Middle frontal gyrus (tissue), 1 donor: ENCODE measurements around the gene DBH.

Experiments used
- DNase-seq: peaks from one replicate; pipeline ENCODE4 v3.0.0-alpha.2; 2015; ENCODE audit warnings: low spot score; ENCODE audit errors: extremely low spot score

Gene DBH

GRCh38 chr9:133604214-133604613 lies 31.9 kb upstream of the DBH start:
- no peak for DNase-seq

DNA sequence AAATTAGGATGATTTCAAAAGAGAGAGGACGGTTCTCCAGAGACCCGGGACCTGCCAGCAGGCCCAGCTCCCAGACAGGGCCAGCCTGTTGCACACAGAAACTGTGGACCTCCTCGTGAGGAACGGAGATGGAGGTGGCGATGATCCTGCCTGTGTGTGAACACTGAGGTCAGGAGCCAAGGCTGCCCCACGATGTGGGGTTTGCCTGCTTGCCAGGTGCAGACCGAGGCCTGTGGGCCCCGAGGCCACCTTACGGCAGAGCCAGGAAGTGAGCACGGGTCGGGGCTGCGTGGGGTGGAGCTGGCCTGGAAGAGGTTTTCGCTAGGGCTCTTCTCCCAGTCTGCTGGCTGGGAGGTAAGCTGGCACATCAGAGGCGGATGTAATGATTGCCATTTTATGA lies 31.3 kb upstream of the DBH start:
- no peak for DNase-seq

- no peak for DNase-seq
Observed at GRCh38 chr9:133605446-133605845, 30.7 kb upstream of the DBH start.

DNA sequence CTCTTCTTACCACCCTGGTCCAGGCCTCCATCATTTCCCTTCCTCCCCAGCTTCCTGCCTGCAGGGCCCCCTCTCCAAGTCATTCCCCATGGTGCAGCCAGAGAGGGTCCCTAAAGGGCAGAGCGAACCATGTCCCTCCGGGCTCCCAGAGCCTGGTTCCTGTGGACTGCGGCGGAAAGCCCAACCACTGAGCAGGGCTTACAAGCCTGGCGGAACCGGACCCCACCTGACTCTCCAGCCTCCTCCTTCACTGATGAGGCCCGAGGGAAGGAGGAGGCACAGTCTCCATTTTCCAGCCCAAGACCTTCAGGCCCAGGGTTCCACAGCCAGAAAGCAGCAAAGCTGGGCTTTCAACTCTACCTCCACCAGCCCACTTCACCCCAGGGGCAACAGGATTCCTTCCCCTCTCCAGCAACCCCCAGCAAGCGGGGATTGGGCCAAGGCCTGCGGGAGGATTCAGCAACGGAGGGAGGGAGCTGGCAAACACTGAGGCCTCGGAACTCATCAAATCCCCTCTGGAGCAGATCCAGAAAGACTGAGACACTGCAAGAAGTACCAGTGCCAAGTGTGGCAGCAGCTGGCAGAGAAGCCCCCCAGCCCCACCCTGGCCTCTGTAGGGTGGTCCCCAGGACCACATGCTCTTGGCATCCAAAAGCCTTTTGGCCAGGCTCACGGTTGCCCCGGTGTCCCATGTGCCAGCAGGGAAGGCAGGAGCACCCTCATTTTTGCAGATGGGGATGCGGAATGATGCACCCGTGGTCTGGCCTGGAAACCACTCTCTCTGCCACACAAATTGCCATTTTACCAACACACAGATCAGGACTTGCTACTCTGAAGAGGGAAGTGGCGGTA lies 30.1 kb upstream of the DBH start:
- no peak for DNase-seq

DNA sequence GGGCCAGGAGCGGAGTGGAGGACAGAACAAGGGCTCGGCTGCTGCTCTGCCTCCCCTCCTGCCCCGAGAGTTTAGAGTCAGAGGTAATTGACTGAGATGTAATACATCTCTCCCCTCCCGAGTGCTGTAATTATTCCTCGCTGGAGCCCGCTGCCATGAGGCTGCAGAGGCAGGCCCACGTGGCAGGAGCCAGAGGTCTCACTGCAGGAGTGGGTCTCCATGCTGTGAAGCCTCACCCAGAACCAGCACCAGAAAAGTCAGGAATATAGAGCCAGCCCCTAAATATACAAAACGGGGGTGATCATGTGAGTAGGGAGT lies 29.5 kb upstream of the DBH start:
- DNase-seq = no peak

DNA sequence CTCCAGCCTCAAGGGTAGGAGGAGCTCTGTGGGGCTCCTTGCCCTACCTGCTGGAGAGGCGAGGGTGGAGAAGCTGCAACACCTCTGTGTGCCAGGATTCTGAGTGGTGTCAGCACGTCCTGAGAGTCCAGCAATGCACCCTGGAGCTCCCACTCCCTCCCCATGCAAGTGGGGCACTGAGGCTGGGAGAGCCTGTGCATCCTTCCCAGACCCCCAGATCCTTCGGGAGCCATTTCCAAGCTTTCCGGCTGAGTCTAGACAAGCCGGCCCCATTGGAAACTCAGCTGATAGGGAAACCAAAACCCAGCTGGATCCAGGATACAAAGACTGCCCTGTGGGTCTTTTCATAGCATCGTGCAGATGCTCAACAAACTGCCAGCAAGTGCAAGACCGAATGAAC lies 28.8 kb upstream of the DBH start:
- no peak for DNase-seq

DNA sequence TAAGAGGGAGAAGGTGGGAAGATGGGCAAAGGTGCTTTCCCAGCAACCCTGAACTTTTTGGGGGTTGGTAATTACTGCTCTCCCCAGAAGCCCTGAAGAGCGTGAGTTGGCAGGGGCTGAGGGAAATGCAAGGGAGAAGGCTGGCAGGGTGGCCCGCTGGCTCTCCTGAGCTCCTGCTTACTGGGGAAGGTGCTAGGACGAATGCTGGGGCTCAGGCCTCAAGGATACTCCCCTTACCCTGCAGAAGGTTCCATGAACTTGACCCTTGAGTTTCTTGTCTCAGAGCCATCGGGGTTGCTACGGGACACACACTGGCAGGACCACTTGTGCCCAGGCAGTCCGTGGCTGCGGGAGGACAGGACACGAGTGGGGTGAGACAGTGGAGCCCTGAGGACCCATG lies 28.2 kb upstream of the DBH start:
- DNase-seq = no peak

DNA sequence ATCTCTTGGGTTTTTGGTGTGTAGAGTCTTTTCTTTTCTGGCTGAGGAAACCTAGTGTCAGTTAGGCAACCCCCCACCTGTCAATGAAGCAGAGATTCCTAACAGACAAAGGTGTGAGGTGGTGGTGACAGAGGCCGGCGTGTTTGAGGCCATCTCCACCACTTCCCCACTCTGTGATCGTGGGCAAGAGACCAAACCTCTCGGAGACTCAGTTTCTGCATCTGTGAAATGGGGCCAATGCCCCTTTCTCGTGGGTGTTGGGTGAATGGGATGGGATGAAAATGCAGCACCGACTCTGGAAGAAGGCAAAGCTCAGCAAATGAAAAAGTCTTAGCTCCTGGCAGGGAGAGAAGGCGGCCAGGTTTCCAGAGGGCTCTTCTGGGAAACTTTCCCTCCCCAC lies 27.8 kb upstream of the DBH start:
- DNase-seq = no peak

DNA sequence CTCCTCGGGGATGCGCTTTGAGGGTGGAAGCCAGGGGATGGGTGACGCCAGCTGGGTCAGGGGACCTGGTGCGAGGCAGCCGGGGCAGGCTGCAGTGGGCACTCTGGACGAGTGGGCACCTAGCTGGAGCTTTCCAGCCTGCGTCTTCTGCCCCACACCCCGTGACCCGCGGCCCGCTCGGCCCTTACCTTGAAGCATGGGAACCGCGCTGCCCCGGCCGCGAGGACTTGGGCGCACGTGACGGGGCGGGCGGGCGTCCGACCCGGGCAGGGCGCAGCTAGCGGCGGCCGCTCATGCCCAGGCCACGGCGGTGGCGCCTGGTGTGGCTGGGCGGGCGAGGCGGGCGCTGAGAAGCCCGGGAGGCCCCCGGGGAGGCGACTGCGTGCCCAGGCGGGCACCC lies 27.3 kb upstream of the DBH start:
- DNase-seq = no peak

DNA sequence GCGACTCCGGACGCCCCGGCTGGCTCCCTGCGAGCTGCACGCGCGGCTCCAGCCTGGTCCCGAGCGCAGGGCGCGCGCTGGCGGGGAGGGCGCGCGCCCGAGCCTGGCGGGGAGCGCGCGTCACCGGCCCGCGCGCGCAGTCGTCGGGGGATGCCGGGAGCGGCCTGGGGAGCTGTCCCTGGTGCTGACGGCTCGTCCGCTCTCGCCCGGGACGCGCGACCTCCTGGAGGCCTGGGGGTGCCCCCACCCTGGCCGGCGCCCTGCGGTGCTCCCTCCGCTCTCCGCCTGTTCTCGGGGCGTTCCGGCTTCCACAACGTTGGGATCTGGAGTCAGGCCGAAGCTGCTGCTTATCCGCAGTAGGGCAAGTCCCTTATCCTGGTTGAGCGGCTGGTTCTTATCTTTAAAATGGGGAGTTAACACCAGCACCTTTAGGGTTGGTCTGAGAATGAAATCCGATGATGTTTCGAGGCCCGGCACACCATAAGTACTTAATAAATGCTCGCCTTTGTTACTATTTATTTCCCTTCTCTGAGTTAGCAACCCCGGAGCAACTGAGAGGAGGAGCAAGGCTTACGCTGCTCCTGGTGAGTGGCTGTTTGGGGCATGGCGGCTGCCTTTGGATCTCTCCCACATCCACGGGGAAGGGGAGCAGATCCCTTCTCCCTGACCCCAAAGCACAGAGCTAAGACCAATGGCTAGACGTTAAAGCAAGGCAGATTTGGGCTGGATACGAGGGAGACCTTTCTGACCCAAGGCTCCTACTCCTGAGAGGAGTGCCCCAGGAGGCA lies 26.7 kb upstream of the DBH start, which contains the start of gene FAM163B:
Gene FAM163B (minus strand): TSS at position 79 of the 788 bp plus-strand sequence. CDS start 29,166 bp downstream, outside the sequence.
- no peak for DNase-seq

- no peak for DNase-seq
Observed at GRCh38 chr9:133610845-133611244, 25.3 kb upstream of the DBH start.

DNA sequence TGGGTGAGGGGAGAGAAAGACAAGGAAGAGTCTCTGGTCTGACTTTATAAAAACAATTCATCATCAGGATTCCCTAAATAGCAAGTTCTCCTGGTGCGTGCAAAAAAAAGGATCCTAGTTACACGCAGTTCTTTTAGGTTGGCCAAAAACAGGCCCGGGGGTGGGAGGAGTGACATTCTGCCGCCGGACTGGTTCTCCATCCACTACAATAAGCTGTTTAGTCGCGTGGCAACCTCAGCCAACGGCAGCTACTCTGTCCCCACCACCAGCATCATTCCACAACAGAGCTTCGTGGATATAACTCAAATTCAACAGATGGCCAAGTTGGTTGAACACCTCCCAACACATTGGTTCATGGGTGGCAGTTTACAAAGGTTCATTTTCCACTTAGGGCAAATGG lies 24.1 kb upstream of the DBH start:
- no peak for DNase-seq

- no peak for DNase-seq
Observed at GRCh38 chr9:133612816-133613215, 23.3 kb upstream of the DBH start.

DNA sequence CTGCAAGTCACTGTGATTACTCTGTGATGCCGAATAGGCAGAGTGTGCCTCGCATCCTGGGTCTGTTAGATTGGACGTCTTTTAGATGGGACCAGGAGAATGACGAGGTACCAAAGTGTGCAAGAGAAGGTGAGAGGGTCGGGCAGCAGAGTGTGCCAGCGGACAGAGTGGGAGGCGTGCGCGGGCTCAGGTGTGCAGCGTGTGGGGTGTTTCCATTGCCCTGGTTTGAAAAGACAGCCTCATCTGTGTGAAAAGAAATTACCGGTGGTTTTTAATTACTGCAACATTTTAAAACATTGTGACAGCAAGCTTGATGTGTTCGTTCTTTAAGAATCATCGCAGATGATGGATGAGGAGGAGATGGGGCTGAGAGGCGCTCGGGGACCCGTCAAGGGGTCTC lies 22.7 kb upstream of the DBH start:
- DNase-seq = no peak

DNA sequence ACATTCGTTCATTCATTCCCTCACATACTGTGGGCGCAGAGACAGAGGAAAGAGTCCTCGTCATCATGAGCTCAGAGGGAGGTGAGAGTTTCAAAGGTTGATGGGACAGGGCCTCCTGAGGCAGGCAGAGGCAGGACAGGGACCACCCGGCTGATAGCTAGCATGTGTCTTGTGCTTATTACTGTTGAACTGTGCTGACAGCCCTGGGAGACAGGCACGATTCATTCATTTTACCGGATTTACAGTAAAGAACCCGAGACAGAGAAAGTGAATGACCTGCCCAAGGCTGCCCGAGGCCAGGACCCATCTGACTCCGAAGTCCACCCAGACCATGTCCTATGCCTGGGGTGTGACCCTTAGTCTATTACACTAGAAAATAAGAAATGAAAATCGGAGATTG lies 22.1 kb upstream of the DBH start:
- DNase-seq = no peak

GRCh38 chr9:133614678-133615077 lies 21.5 kb upstream of the DBH start:
- no peak for DNase-seq

GRCh38 chr9:133615186-133615585 lies 21.0 kb upstream of the DBH start:
- no peak for DNase-seq

DNA sequence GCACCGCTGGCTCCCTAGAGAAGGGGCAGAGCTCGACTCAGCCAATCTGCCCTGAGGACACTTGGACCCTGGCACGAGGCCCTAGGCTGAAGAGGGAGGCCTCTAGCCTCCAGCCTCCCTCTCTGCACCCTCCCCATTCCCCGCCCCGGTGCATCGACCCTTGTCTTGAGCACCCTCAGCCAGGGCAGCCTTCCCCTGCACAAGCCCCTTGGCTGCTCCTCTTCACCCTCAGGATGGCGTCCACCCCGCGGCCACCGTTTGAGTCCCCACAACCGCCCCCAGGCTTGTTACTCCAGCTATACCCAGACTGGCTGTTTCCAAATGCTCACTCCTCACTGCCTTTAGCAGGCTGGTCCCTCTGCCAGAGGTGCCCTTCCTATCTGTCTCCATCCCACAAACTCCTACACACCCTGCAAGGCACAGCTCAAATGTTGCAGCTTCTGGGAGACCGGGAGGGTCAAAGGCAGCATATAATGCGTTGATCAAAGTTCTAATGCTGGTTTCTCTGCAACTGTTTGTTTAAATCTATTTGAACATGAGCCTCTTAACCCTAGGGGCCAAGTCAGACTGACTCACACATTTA lies 20.5 kb upstream of the DBH start:
- DNase-seq = no peak

DNA sequence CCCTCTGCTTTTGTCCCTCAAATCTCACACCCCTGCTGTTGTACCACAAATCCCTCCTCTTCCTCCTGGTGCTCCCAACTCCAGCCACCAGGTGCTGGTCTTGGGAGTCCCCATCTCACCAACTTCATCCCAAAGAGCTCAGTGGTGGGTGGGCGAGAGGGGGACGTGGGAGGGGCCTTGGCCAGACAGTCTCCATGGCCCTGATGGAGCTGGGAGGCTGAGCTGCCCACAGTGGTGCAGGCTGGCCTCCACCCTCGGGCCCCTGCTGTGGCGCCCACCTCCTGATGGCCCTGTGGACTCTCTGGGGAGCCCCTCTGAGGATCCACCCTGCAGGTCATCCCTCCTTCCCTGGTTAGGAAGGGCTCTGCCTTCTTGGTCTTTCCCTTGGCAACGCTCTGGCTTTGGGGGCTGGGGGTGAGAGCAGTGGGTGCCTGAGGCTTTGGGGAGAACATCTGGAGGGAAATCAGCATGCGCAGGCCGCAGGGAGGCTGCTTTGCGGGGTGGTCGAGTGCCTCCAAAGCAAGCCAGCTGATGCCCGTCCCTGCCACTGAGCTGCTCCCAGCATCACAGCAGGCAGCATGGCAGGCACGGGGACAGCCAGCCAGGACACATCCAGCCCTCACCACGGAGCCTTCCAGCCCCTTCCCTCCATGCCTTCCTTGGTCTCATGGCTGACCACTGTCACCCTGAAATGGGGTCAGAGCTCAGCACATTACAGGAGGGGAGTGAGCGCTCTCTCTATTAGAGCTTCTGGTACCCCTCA lies 19.3 kb upstream of the DBH start:
- DNase-seq = no peak

DNA sequence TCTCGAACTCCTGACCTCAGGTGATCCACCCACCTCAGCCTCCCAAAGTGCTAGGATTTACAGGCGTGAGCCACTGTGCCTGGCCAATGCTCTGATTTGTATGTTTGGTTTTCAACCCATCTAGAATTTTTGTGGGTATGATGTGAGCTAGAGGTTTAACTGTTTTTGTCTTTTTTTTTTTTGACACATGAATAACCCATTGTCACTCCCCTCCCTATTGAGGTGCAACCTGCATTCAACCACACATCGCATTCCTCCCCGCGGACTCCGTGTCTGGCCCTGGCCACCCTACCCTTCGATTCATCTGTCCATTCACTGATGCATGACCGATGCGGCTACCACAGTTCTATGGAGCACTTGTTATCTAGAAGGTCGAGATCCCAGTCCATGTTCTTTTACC lies 17.4 kb upstream of the DBH start:
- no peak for DNase-seq

- no peak for DNase-seq
Observed at GRCh38 chr9:133619791-133620190, 16.4 kb upstream of the DBH start.
